ENCODE data around the gene NOVA1. TPM values are rescaled to one million over a fixed set of nuclear protein-coding genes. Genes with fewer than 3 reads are reported as not detected.

The NOVA1 gene
- total RNA-seq, 1 donor from 2014 or later, result 21.6 TPM

DNA sequence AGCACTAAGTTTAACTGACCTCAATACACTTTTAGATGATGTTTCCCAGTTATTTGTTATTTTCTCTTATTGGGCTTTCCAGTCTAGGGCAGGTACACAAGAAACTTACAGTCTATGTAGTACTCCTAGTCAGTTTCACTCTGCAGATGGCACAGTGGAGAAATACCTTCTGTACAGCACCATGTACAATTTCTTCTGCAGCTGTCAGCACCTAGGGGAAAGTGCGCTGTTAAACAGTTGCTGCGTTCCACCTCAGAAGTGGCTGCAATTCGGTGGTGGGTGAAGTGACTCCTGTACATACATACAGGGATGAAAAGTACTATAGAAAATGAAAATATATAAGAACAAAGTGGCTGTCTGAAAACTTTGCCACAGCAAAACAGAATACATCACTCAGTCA is 48.3 kb downstream of the NOVA1 start:
- Mint-ChIP-seq H3K27ac (no peak overlapping the region), H3K4me3 (ENCODE audit: low read depth) (no peak overlapping the region), H3K4me1 (ENCODE audit: low read depth) (no peaks in the 10 kb centered on the region), H3K9me3 (ENCODE audit: low read depth) (no peaks in the 10 kb centered on the region), H3K36me3 (ENCODE audit: insufficient read depth) (peaks cover 3% of the 10 kb centered on the region), H3K27me3 (no peaks in the 10 kb centered on the region)
- DNase-seq (ENCODE audit: low spot score, unreplicated experiment), result no peak
- no peak for TF ChIP-seq CTCF (IDR thresholded peaks at IDR 0.05; ENCODE audit: unreplicated experiment)

- DNase-seq (ENCODE audit: low spot score, unreplicated experiment), result no peak
- Mint-ChIP-seq H3K9me3 (ENCODE audit: low read depth) (no peaks in the 10 kb centered on the region), H3K4me3 (ENCODE audit: low read depth) (no peak overlapping the region), H3K4me1 (ENCODE audit: low read depth) (no peaks in the 10 kb centered on the region), H3K27me3 (no peaks in the 10 kb centered on the region), H3K27ac (no peak overlapping the region), H3K36me3 (ENCODE audit: insufficient read depth) (peaks cover 3% of the 10 kb centered on the region)
- TF ChIP-seq CTCF (IDR thresholded peaks at IDR 0.05; ENCODE audit: unreplicated experiment), result no peak
These were observed 49.4 kb downstream of the NOVA1 start for GRCh38 chr14:26548406-26548805.

GRCh38 chr14:26538176-26538575 is 59.7 kb downstream of the NOVA1 start:
- Mint-ChIP-seq H3K9me3 (ENCODE audit: low read depth) (no peaks in the 10 kb centered on the region), H3K27me3 (no peaks in the 10 kb centered on the region), H3K4me1 (ENCODE audit: low read depth) (no peaks in the 10 kb centered on the region), H3K4me3 (ENCODE audit: low read depth) (no peak overlapping the region), H3K36me3 (ENCODE audit: insufficient read depth) (no peaks in the 10 kb centered on the region), H3K27ac (no peak overlapping the region)
- no peak for TF ChIP-seq CTCF (IDR thresholded peaks at IDR 0.05; ENCODE audit: unreplicated experiment)
- no peak for DNase-seq (ENCODE audit: low spot score, unreplicated experiment)

- no peak overlapping the region for H3K4me3 Mint-ChIP-seq (ENCODE audit: low read depth)
- H3K9me3 Mint-ChIP-seq (ENCODE audit: low read depth), result no peaks in the 10 kb centered on the region
- H3K27ac Mint-ChIP-seq, result no peak overlapping the region
- DNase-seq (ENCODE audit: low spot score, unreplicated experiment), result no peak
- no peaks in the 10 kb centered on the region for H3K36me3 Mint-ChIP-seq (ENCODE audit: insufficient read depth)
- H3K4me1 Mint-ChIP-seq (ENCODE audit: low read depth), result no peaks in the 10 kb centered on the region
- TF ChIP-seq CTCF (IDR thresholded peaks at IDR 0.05; ENCODE audit: unreplicated experiment), result no peak
- no peaks in the 10 kb centered on the region for H3K27me3 Mint-ChIP-seq
These were observed 65.9 kb downstream of the NOVA1 start for GRCh38 chr14:26531894-26532293.

DNA sequence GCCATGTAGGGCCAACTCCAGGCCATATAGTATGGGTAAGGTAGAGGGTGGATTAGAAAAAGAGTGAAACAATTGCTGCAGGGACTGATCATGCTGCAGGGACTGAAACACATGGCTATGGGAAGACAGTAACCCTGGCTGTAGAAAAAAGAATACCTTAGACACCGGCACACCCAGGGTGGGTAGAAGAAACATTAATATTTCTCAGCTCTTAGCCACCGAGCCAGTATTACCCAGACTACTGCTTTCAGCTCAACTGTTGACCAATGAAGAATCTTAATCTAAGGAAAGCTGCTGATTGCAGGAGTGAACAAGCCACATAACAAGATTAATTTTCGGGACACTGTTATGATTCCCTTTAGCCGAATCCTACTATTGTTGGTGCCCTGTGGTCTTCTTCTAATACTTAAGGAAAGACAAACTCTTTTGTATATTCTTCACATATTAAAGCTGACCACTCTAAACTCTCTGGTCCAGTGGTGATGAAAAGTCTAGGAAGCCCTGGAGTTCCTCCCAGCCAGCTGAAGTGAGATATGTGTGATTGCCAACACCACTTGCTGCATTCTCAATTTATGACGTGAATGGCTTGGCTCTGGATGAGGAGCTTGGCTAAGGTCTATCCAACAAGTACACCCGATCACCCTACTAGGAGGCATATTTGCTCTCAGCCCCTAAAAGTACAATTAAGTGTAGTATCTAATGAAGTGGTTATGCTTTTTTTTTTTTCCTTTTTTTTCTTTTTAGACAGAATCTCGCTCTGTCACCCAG is 69.2 kb downstream of the NOVA1 start:
- no peaks in the 10 kb centered on the region for H3K4me1 Mint-ChIP-seq (ENCODE audit: low read depth)
- H3K27ac Mint-ChIP-seq, result no peak overlapping the region
- H3K36me3 Mint-ChIP-seq (ENCODE audit: insufficient read depth), result no peaks in the 10 kb centered on the region
- H3K9me3 Mint-ChIP-seq (ENCODE audit: low read depth), result no peaks in the 10 kb centered on the region
- H3K27me3 Mint-ChIP-seq, result no peaks in the 10 kb centered on the region
- no peak overlapping the region for H3K4me3 Mint-ChIP-seq (ENCODE audit: low read depth)
- DNase-seq (ENCODE audit: low spot score, unreplicated experiment), result no peak
- TF ChIP-seq CTCF (IDR thresholded peaks at IDR 0.05; ENCODE audit: unreplicated experiment), result no peak
